HG03039 (cell line): ENCODE measurements around the gene DYNC2I2.

Experiments used
- ATAC-seq: cut with Tn5 transposase; IDR thresholded peaks from one replicate; pipeline ENCODE4 v1.9.1; 2021; ENCODE audit warnings: mild to moderate bottlenecking, moderate library complexity; ENCODE audit not compliant: unreplicated experiment

The DYNC2I2 gene

DNA sequence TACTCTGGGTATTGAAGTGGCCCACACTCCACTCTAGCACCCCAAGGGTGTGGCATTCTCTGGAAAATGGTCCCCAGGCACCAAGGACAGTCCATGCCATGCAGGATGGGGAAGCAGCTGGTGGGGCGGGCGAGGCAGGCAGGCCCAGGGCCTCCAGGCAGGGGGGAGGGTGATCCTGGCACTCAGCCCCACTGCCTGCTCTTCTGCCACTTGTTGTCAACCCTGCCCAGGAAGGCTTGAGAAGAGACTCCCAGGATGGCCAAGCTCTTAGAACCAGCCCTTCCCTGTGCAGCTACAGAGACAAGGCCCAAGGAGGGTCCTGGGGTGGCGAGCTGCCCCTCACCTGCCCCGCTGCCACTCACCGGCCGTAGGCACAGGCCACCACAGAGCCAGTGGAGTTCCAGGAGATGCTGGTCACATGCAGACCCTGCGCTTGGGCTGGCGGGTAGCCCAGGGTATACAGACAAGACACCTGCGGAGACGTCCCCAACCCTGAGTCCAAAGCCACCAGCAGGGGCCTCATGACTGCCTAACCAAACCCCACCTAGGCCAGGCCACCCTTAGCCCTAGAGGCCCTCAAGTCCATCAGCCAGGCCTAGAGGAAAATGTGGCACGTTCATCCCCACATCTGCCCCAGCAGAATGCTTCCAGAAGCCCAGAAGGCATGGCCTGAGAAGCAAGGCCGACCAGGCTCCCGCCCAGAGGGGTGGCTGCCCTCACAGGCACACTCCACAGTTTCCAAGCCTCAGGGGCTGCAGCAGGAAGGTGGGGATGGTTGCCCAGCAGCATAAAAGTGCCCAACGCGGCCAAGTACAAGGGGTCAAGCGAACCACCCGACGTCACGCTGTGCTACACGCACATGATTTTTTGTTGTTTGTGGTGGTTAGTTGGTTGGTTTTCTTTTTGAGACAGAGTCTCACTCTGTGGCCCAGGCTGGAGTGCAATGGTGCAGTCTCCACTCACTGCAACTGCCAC, 19.8 kb downstream of the DYNC2I2 start:
- no peak for ATAC-seq

- no peak for ATAC-seq
Measured at GRCh38 chr9:128636024-128636390, 20.6 kb downstream of the DYNC2I2 start.

- no peak for ATAC-seq
Measured at GRCh38 chr9:128635266-128636023, 21.2 kb downstream of the DYNC2I2 start.

DNA sequence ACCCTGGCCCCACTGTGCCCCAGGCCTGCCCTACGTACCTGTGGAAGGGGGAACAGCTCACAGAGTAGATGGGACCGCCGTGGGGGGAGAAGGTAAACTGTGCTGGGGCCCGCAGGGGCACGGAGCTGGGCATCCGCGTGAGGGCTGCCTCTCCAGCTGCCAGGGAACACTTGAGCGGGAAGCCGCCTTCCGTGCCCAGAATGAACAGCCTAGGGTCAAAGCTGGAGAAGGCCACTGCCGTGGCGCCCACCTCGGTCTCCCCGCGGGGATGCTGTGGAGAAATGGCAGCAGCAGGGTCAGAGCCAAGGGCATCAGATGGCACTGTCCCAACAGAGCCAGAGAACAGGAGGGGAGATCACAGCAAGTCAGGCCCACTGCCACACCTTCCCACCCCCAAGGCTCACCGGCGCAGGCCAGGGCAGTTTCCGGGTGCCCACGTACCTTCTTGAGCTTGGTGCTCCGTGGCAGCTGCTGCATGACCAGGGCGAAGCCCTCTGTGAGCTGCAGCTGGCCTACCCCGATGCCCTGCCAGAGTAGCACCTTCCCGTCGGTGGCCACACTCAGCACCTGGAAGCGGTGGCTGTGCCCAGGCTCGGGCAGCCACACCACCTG, 21.9 kb downstream of the DYNC2I2 start:
- no peak for ATAC-seq

- ATAC-seq, result no peak
Measured at GRCh38 chr9:128634111-128634510, 22.5 kb downstream of the DYNC2I2 start.

DNA sequence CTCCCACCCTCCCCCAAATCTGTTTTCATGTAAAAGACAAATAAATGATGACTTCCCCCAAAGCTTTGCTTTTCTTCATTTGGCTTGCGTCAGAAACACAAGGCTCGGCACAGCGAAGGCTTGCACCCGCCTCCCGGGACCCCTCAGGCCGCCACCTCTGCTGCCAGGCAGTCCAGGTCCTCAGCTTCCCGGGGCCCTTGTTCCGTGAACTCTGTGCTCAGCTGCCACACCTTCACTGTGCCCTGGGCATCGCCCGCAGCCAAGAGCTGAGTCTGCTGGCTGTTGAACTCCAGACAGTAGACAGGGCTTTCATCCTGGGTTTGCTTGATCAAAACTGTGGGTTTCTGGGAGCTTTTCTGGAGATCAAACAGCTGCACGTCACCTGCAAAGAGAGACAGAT, 23.0 kb downstream of the DYNC2I2 start:
- ATAC-seq, result no peak

- no peak for ATAC-seq
Measured at GRCh38 chr9:128633057-128633456, 23.6 kb downstream of the DYNC2I2 start.

- ATAC-seq, result no peak
Measured at GRCh38 chr9:128632486-128632885, 24.2 kb downstream of the DYNC2I2 start.

DNA sequence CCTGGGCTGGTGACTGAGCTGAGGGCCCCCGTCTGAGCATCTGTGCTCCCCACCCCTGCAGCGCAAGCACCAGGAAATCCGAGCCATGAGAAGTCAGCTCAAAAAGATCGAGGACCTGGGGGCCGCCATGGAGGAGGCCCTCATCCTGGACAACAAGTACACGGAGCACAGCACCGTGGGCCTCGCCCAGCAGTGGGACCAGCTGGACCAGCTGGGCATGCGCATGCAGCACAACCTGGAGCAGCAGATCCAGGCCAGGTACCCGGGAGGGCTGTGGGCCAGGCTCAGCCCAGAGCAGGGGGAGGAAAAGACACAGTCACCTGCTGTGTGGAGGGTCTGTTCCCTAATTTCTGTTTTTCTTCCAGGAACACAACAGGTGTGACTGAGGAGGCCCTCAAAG, 24.6 kb downstream of the DYNC2I2 start:
- no peak for ATAC-seq

DNA sequence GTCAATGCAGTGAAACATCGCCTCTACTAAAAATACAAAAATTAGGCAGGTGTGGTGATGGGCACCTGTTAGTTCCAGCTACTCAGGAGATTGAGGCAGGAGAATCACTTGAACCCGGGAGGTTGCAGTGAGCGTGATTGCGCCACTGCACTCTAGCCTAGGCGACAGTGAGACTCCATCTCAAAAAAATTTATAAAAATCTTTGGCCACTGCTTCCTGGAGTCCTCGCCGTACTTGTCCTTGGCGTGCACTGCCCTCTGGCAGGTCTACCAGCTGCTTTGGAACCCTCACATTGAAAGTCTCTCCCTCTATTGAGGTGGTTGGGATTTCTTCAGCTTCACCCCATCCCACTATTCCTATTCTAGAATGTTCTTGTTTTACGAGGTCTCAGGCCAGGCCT, 25.0 kb downstream of the DYNC2I2 start:
- ATAC-seq, result no peak

DNA sequence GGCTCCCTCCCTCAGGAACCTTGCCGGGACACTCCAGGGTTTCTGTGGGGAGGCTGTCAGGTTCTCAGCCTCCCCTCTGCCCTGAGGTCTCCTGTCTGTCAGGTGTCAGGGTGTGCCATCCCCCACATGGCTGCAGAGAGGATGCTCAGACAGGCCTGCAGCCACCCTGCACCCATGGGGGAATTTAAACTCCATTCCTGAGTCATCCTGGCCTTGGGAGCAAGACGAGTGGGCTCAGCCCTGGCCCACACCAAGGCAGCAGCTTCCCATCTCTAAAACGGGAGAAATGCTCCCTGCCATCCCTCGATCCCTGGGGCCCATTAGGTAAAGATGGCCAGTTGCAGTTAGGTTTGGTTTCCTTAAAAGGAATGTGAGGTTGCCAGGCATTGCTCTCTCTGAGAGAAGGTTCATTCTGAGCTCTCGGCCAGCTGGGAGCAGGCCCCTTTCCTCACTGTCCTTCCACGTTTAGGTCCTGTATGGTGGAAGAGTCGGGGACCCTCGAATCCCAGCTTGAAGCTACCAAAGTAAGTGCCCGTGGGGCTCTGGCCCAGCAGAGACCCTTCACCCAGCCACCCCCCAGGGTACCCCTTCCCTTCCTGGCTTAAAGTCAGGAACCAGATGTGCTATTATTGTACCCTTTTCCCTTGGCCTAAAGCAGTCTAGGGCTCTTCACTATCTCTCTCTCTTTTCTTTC, 26.6 kb downstream of the DYNC2I2 start:
- ATAC-seq, result no peak

GRCh38 chr9:128629136-128629535, 27.5 kb downstream of the DYNC2I2 start:
- ATAC-seq, result no peak

- ATAC-seq, result no peak
Measured at GRCh38 chr9:128628471-128629048, 28.1 kb downstream of the DYNC2I2 start.

- no peak for ATAC-seq
Measured at GRCh38 chr9:128627906-128628305, 28.7 kb downstream of the DYNC2I2 start.

DNA sequence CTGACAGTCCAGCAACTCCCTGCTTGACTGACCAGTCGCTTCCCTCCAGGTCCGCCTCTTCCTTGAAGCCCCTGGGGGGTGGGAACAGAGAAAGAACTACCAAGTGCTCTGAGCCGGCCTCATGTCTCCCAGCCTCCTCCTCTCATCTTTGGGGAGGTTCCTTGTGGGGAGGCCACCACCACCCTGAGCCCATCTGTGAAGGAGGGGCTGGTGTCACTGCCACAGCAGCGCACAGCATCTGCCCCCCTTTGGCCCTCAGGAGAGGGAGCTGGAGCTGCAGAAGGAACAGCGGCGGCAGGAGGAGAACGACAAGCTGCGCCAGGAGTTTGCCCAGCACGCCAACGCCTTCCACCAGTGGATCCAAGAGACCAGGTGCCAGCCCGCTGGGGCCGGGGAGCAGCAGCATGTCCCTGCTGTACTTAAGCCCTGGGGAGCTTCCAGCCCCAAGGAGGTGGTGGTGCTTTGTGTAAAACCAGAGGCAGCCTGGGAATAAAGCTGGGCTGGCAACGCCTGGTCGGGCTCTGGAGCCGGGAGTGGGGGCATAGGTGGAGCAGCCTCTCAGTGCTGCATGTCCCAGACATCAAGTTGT, 29.4 kb downstream of the DYNC2I2 start:
- no peak for ATAC-seq

GRCh38 chr9:128626181-128626580, 30.5 kb downstream of the DYNC2I2 start:
- ATAC-seq, result no peak

- no peak for ATAC-seq
Measured at GRCh38 chr9:128625391-128626146, 31.1 kb downstream of the DYNC2I2 start.

DNA sequence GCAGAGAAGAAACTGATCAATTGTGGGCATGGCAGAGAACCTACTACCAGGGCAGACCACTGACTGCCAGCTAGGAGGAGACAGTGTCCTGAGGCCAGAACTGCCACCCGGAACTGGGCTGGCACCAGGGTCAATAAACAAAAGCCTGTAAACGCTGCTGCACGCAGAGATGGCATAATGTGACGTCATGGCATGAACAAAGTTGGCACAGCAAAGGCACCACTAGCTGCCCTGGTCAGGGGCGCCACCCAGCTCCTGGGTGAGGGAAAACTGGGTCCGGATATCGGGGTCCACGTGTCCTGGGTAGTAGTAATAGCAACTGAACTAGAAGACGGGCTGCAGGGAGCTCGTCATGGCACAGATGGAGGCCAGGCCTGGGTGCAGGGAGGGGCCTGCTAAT, 32.1 kb downstream of the DYNC2I2 start:
- no peak for ATAC-seq

- no peak for ATAC-seq
Measured at GRCh38 chr9:128621730-128622455, 34.8 kb downstream of the DYNC2I2 start.
